Neural progenitor cell (in vitro differentiated cells): ENCODE results near the gene PODN. TPM values are rescaled to one million over a fixed set of nuclear protein-coding genes. Genes with fewer than 3 reads are reported as not detected.

ENCODE experiments used
- DNase-seq: peaks from one replicate; pipeline ENCODE4 v3.0.0-alpha.2; 2016; ENCODE audit warnings: low spot score
- H2AFZ ChIP-seq: fragments of 200-600 bp; sonication (generic); replicated peaks from 2 replicates; pipeline ENCODE4 v1.6.1; 2016; ENCODE audit warnings: antibody characterized with exemption
- H3F3A ChIP-seq: fragments of 200-600 bp; sonication (generic); 2 replicates; pipeline ENCODE4 v1.6.1; 2016; ENCODE audit warnings: antibody characterized with exemption, low read depth
- H3K27ac ChIP-seq: fragments of 200-600 bp; sonication (generic); 2 replicates; pipeline ENCODE4 v1.5.1; 2016; ENCODE audit warnings: mild to moderate bottlenecking
- H3K27me3 ChIP-seq: fragments of 200-600 bp; sonication (generic); 2 replicates; pipeline ENCODE4 v1.6.1; 2016; ENCODE audit warnings: mild to moderate bottlenecking, moderate library complexity
- H3K36me3 ChIP-seq: fragments of 200-600 bp; sonication (generic); 2 replicates; pipeline ENCODE4 v1.5.1; 2016
- H3K4me1 ChIP-seq: fragments of 200-600 bp; sonication (generic); 2 replicates; pipeline ENCODE4 v1.6.1; 2016; ENCODE audit warnings: mixed run types
- H3K4me2 ChIP-seq: fragments of 200-600 bp; sonication (generic); 2 replicates; pipeline ENCODE4 v1.6.1; 2016
- H3K4me3 ChIP-seq: fragments of 200-600 bp; sonication (generic); 2 replicates; pipeline ENCODE4 v1.5.1; 2016
- H3K79me2 ChIP-seq: fragments of 200-600 bp; sonication (generic); 2 replicates; pipeline ENCODE4 v1.6.1; 2016; ENCODE audit warnings: low read depth
- H3K9ac ChIP-seq: fragments of 200-600 bp; sonication (generic); 2 replicates; pipeline ENCODE4 v1.6.1; 2016
- H3K9me3 ChIP-seq: fragments of 200-600 bp; sonication (generic); 2 replicates; pipeline ENCODE4 v1.5.1; 2016; ENCODE audit warnings: low read depth
- H4K20me1 ChIP-seq: fragments of 200-600 bp; sonication (generic); 2 replicates; pipeline ENCODE4 v1.6.1; 2016; ENCODE audit warnings: low read depth
- H3K27ac Mint-ChIP-seq: 3 replicates; pipeline ENCODE4 v1.8.0; 2021; ENCODE audit warnings: mixed read lengths
- H3K27me3 Mint-ChIP-seq: 2 replicates; pipeline ENCODE4 v1.8.0; 2022; ENCODE audit warnings: low read depth, mild to moderate bottlenecking, inconsistent platforms, moderate library complexity, mixed read lengths; ENCODE audit not compliant: insufficient read depth
- H3K36me3 Mint-ChIP-seq: 3 replicates; pipeline ENCODE4 v1.8.0; 2021; ENCODE audit warnings: mixed read lengths
- H3K4me1 Mint-ChIP-seq: 3 replicates; pipeline ENCODE4 v1.8.0; 2021; ENCODE audit warnings: mixed read lengths
- H3K4me3 Mint-ChIP-seq: 3 replicates; pipeline ENCODE4 v1.8.0; 2021; ENCODE audit warnings: mild to moderate bottlenecking, moderate library complexity, mixed read lengths
- H3K9me3 Mint-ChIP-seq: 3 replicates; pipeline ENCODE4 v1.8.0; 2020; ENCODE audit warnings: mixed read lengths
- EZH2 ChIP-seq: fragments of 200-600 bp; sonication (generic); IDR thresholded peaks from 2 replicates; pipeline ENCODE4 v1.6.1; 2017; ENCODE audit warnings: antibody characterized with exemption, mild to moderate bottlenecking, moderate library complexity
- EZH2phosphoT487 ChIP-seq: fragments of 200-600 bp; sonication (generic); IDR thresholded peaks from 2 replicates; pipeline ENCODE4 v1.6.1; 2017; ENCODE audit warnings: antibody characterized with exemption
- total RNA-seq: library from RNA; depleted of rRNA; stranded (reverse); fragments of >200 nt; gene quantifications from 2 replicates; pipeline ENCODE4 v1.2.3, GENCODE V29; 2015; ENCODE audit warnings: low replicate concordance
- TF ChIP-seq, protein P1 (sequence below): fragments of 200-600 bp; sonication (generic); IDR thresholded peaks from 2 replicates; pipeline ENCODE4 v1.5.1; 2017; ENCODE audit warnings: antibody characterized with exemption, mild to moderate bottlenecking

Gene PODN
- total RNA-seq, 1 donor from 2014 or later: not detected

DNA sequence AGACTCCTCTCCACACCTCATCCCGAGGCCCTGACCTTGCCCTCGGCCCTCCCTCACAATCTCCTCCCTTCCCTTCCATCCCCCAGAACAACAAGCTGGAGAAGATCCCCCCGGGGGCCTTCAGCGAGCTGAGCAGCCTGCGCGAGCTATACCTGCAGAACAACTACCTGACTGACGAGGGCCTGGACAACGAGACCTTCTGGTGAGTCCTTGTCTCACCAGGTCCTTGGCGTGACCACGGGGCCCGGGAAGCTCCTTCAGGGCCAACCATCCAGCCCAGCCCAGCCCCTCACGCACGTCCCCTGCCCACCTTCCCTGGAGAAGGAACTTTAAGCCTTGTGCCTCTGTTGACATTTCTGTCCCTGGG lies 15.6 kb downstream of the PODN start:
- H3K4me3 ChIP-seq: no peak overlapping the region
- H3K9ac ChIP-seq: no peak overlapping the region
- H2AFZ ChIP-seq: no peak overlapping the region
- H3K4me1 ChIP-seq: peaks cover 28% of the 10 kb centered on the region
- H3K27ac ChIP-seq: no peak overlapping the region
- H3F3A ChIP-seq: no peaks in the 10 kb centered on the region
- no peaks in the 10 kb centered on the region for H3K9me3 ChIP-seq
- no peak overlapping the region for H3K4me2 ChIP-seq
- no peaks in the 10 kb centered on the region for H3K36me3 ChIP-seq
- Mint-ChIP-seq H3K9me3 (peaks cover 2% of the 10 kb centered on the region), H3K27me3 (peaks cover 23% of the 10 kb centered on the region), H3K36me3 (no peaks in the 10 kb centered on the region), H3K4me3 (no peak overlapping the region), H3K4me1 (peaks cover 25% of the 10 kb centered on the region), H3K27ac (no peak overlapping the region)
- TF ChIP-seq, protein P1, sequence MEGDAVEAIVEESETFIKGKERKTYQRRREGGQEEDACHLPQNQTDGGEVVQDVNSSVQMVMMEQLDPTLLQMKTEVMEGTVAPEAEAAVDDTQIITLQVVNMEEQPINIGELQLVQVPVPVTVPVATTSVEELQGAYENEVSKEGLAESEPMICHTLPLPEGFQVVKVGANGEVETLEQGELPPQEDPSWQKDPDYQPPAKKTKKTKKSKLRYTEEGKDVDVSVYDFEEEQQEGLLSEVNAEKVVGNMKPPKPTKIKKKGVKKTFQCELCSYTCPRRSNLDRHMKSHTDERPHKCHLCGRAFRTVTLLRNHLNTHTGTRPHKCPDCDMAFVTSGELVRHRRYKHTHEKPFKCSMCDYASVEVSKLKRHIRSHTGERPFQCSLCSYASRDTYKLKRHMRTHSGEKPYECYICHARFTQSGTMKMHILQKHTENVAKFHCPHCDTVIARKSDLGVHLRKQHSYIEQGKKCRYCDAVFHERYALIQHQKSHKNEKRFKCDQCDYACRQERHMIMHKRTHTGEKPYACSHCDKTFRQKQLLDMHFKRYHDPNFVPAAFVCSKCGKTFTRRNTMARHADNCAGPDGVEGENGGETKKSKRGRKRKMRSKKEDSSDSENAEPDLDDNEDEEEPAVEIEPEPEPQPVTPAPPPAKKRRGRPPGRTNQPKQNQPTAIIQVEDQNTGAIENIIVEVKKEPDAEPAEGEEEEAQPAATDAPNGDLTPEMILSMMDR: no peak
- TF ChIP-seq EZH2phosphoT487 (no peak), EZH2 (no peak)
- H3K79me2 ChIP-seq: no peaks in the 10 kb centered on the region
- no peak for DNase-seq
- no peaks in the 10 kb centered on the region for H4K20me1 ChIP-seq
- H3K27me3 ChIP-seq: no peaks in the 10 kb centered on the region

DNA sequence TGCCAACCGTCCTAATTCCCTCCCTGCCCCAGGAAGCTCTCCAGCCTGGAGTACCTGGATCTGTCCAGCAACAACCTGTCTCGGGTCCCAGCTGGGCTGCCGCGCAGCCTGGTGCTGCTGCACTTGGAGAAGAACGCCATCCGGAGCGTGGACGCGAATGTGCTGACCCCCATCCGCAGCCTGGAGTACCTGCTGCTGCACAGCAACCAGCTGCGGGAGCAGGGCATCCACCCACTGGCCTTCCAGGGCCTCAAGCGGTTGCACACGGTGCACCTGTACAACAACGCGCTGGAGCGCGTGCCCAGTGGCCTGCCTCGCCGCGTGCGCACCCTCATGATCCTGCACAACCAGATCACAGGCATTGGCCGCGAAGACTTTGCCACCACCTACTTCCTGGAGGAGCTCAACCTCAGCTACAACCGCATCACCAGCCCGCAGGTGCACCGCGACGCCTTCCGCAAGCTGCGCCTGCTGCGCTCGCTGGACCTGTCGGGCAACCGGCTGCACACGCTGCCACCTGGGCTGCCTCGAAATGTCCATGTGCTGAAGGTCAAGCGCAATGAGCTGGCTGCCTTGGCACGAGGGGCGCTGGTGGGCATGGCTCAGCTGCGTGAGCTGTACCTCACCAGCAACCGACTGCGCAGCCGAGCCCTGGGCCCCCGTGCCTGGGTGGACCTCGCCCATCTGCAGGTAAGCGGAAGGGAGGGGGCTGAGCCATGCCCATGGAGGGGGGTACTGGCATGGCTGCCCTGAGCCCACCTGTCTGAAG lies 16.5 kb downstream of the PODN start:
- H2AFZ ChIP-seq: no peak overlapping the region
- no peaks in the 10 kb centered on the region for H4K20me1 ChIP-seq
- Mint-ChIP-seq H3K27ac (no peak overlapping the region), H3K4me1 (peaks cover 27% of the 10 kb centered on the region), H3K9me3 (peaks cover 2% of the 10 kb centered on the region), H3K36me3 (no peaks in the 10 kb centered on the region), H3K4me3 (no peak overlapping the region), H3K27me3 (peaks cover 24% of the 10 kb centered on the region)
- H3K9ac ChIP-seq: no peak overlapping the region
- H3K4me3 ChIP-seq: no peak overlapping the region
- no peaks in the 10 kb centered on the region for H3K79me2 ChIP-seq
- no peaks in the 10 kb centered on the region for H3K36me3 ChIP-seq
- no peaks in the 10 kb centered on the region for H3K27me3 ChIP-seq
- DNase-seq: no peak
- H3K4me1 ChIP-seq: peaks cover 25% of the 10 kb centered on the region
- TF ChIP-seq EZH2: no peak
- TF ChIP-seq, protein P1: no peak
- TF ChIP-seq EZH2phosphoT487: no peak
- H3F3A ChIP-seq: no peaks in the 10 kb centered on the region
- no peak overlapping the region for H3K27ac ChIP-seq
- H3K9me3 ChIP-seq: no peaks in the 10 kb centered on the region
- no peak overlapping the region for H3K4me2 ChIP-seq

DNA sequence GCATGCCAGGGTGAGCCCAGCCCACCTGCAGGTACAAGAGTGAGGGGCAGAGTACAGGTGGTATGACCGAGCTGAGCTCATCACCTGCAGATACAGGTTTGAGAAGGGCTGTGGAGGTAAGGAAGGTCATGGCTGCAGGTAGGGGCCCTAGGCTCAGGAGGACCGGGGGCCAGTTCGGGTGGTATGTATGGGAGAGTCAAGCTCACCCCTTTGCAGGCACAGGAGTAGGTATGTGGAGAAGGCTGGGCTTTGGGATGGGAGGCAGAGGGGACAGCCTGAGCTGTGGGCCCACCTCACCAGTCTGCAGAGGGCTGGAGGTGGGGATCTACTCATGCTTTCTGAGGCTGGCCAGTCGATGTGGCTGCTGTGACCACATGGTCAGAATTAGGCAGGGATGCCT lies 17.2 kb downstream of the PODN start:
- Mint-ChIP-seq H3K27ac (no peak overlapping the region), H3K36me3 (no peaks in the 10 kb centered on the region), H3K9me3 (peaks cover 2% of the 10 kb centered on the region), H3K27me3 (peaks cover 26% of the 10 kb centered on the region), H3K4me1 (peaks cover 20% of the 10 kb centered on the region), H3K4me3 (no peak overlapping the region)
- Histone ChIP-seq H3K9me3 (no peaks in the 10 kb centered on the region), H3K27ac (no peak overlapping the region), H3K79me2 (no peaks in the 10 kb centered on the region), H3K4me1 (peaks cover 18% of the 10 kb centered on the region), H3K27me3 (no peaks in the 10 kb centered on the region), H3K4me3 (no peak overlapping the region), H3K4me2 (no peak overlapping the region), H3K9ac (no peak overlapping the region), H3K36me3 (no peaks in the 10 kb centered on the region), H3F3A (no peaks in the 10 kb centered on the region), H2AFZ (no peak overlapping the region), H4K20me1 (no peaks in the 10 kb centered on the region)
- TF ChIP-seq EZH2phosphoT487: no peak
- TF ChIP-seq, protein P1: no peak
- TF ChIP-seq EZH2: no peak
- DNase-seq: no peak
